HFFc6 (cell line): ENCODE measurements around the gene COX7B. TPM values are rescaled to one million over a fixed set of nuclear protein-coding genes. Genes with fewer than 3 reads are reported as not detected.
"Not testable (repeated sequence)": the region's sequence is repeated elsewhere in the genome, so short reads cannot be mapped to it uniquely, and the experiment has no call there.

Source experiments
- DNase-seq: peaks from one replicate; pipeline ENCODE4 v3.0.0-alpha.2; 2018
- H3K27ac Mint-ChIP-seq: 2 replicates; pipeline ENCODE4 v1.8.0; 2020; ENCODE audit warnings: mild to moderate bottlenecking, mixed read lengths
- H3K27me3 Mint-ChIP-seq: 2 replicates; pipeline ENCODE4 v1.8.0; 2021; ENCODE audit warnings: mild to moderate bottlenecking, moderate library complexity, mixed read lengths; ENCODE audit not compliant: insufficient read depth
- H3K36me3 Mint-ChIP-seq: 2 replicates; pipeline ENCODE4 v1.8.0; 2021; ENCODE audit warnings: low read depth, mixed read lengths
- H3K4me1 Mint-ChIP-seq: 2 replicates; pipeline ENCODE4 v1.8.0; 2020; ENCODE audit warnings: low read depth, mixed read lengths
- H3K4me3 Mint-ChIP-seq: 2 replicates; pipeline ENCODE4 v1.8.0; 2020; ENCODE audit warnings: mild to moderate bottlenecking, moderate library complexity, mixed read lengths
- H3K9me3 Mint-ChIP-seq: 2 replicates; pipeline ENCODE4 v1.8.0; 2020; ENCODE audit warnings: mild to moderate bottlenecking, mixed read lengths
- CTCF ChIP-seq: fragments of 200-600 bp; sonication (generic); IDR thresholded peaks from 2 replicates; pipeline ENCODE4 v1.5.0; 2021; ENCODE audit warnings: antibody characterized with exemption, mild to moderate bottlenecking
- long read RNA-seq: library from polyadenylated mRNA; unstranded; transcript quantifications from one replicate; pipeline ENCODE4 v2.0.0, GENCODE V29; 2019
- total RNA-seq, 6 experiments: library from RNA; stranded (reverse); fragmentation: NEBNext Ultra II Directional; extraction: Animal tissue kit (Norgen Biotek cat#: 25700); gene quantifications; 2 replicates in 1 of 6; 3 replicates in 5 of 6; pipeline ENCODE4 v1.2.3, GENCODE V29; 2021

The COX7B gene
- total RNA-seq = 100 to 1,000 TPM; 196 to 250 (median 231) TPM
- long read RNA-seq, transcript COX7B-203 (3 exons, 2,471 nt) = major isoform, 164 of 170 reads
- long read RNA-seq, partial matches to known transcripts = 0 of 170 reads
- long read RNA-seq, other reads (novel, unspliced or antisense) = 6 of 170 reads

DNA sequence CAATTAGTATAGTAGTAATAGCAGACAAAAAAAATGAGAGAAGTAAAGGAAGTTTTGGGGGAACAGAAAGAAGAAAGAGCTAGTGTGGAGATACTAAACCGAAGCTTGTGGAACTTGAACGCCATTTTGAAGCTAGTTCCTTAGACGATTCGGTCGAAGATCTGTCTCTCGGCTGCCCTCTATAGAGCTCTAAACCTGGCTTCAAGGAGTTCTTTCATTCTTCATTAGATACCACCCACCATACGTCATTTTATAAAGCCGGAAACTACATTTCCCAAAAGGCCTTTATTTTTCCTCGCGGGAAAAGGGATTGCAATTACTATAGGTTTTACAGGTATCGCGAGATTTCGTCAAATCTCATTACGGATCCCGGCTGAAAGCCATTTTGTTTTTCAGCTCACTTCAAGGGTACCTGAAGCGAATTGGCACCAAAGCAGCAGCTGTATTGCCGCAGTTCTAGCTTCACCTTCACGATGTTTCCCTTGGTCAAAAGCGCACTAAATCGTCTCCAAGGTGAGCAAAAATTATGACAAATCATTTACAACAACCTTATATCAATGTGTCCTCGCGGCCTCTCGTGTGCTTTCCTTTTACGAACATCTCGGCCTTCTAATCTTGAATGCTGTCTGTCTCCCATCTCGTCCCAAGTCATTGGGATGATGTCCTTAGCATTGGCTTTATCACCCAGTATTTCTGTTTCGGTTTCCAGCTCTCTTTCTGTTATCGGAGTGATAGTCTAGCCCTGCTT, at the start of gene COX7B:
TSS of gene COX7B (plus strand) at position 388 of the 748 bp plus-strand sequence. CDS start at position 474, 86 bp downstream.
- Mint-ChIP-seq H3K4me3 (peak within 1 kb of the TSS; percentile 93), H3K27me3 (peaks cover 8% of the 10 kb centered on the region), H3K9me3 (no peaks in the 10 kb centered on the region), H3K27ac (peak within 1 kb of the TSS; percentile 93), H3K4me1 (peaks cover 14% of the 10 kb centered on the region; the same call in 1 of the 2 replicates), H3K36me3 (peaks cover 6% of the 10 kb centered on the region; the same call in 1 of the 2 replicates)
- TF ChIP-seq CTCF = peak; percentile 42
- DNase-seq = peak; percentile 97

DNA sequence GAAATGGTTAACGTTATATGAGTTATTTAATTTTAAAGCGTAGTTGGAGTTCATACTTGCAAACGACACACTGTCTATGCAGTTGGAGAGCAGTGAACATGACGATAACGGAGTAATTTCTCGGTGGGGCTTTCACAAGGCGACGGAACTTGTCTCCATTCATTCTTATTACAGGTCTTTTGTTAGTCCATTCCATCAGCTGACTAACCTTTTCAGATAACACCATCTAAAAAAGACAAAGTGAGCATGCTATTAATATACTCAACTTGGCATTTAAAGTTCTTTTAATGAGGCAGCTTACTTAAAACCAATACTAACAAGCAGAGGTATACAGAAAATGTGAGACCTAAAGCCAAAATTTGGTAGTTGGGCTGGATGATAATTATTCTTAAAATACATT, 23.9 kb upstream of the COX7B start:
- Mint-ChIP-seq H3K27me3 (no peaks in the 10 kb centered on the region), H3K9me3 (no peaks in the 10 kb centered on the region), H3K36me3 (no peaks in the 10 kb centered on the region; the same call in 1 of the 2 replicates), H3K4me1 (no peaks in the 10 kb centered on the region), H3K27ac (no peak overlapping the region), H3K4me3 (no peak overlapping the region)
- no peak for TF ChIP-seq CTCF
- DNase-seq = no peak

DNA sequence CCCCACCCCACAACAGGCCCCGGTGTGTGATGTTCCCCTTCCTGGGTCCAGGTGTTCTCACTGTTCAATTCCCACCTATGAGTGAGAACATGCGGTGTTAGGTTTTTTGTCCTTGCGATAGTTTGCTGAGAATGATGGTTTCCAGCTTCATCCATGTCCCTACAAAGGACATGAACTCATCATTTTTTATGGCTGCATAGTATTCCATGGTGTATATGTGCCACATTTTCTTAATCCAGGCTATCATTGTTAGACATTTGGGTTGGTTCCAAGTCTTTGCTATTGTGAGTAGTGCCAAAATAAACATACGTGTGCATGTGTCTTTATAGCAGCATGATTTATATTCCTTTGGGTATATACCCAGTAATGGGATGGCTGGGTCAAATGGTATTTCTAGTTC, 17.9 kb upstream of the COX7B start:
- H3K4me1 Mint-ChIP-seq, H3K27ac Mint-ChIP-seq, DNase-seq, H3K27me3 Mint-ChIP-seq, H3K4me3 Mint-ChIP-seq, H3K9me3 Mint-ChIP-seq, H3K36me3 Mint-ChIP-seq: not testable (repeated sequence)

GRCh38 chrX:77892887-77893286, 6.4 kb upstream of the COX7B start:
- no peak for DNase-seq
- no peak for TF ChIP-seq CTCF
- H3K27ac Mint-ChIP-seq = no peak overlapping the region; the same call in 1 of the 2 replicates

GRCh38 chrX:77893713-77894112, 5.6 kb upstream of the COX7B start:
- H3K4me3 Mint-ChIP-seq = peak overlapping the region; percentile 98
- no peaks in the 10 kb centered on the region for H3K9me3 Mint-ChIP-seq
- peaks cover 4% of the 10 kb centered on the region; the same call in 1 of the 2 replicates for H3K27me3 Mint-ChIP-seq
- DNase-seq = no peak
- H3K4me1 Mint-ChIP-seq = peaks cover 20% of the 10 kb centered on the region
- TF ChIP-seq CTCF = no peak
- H3K36me3 Mint-ChIP-seq = peaks cover 5% of the 10 kb centered on the region; the same call in 1 of the 2 replicates
- no peak overlapping the region; the same call in 1 of the 2 replicates for H3K27ac Mint-ChIP-seq

More at GRCh38 chrX:77892887-77893286, 6.4 kb upstream of the COX7B start:
- peaks cover 20% of the 10 kb centered on the region for H3K4me1 Mint-ChIP-seq
- H3K4me3 Mint-ChIP-seq = peak overlapping the region; percentile 51
- no peaks in the 10 kb centered on the region for H3K9me3 Mint-ChIP-seq
- H3K36me3 Mint-ChIP-seq = peaks cover 5% of the 10 kb centered on the region; the same call in 1 of the 2 replicates
- peaks cover 4% of the 10 kb centered on the region; the same call in 1 of the 2 replicates for H3K27me3 Mint-ChIP-seq
